Measurements from ENCODE around the gene GOLPH3. TPM values are rescaled to one million over a fixed set of nuclear protein-coding genes. Genes with fewer than 3 reads are reported as not detected.

The GOLPH3 gene
- polyA plus RNA-seq, 1 donor (not counting 4 experiments of a cell fraction or from before 2014, with no cell fraction given), result 42.0 TPM

DNA sequence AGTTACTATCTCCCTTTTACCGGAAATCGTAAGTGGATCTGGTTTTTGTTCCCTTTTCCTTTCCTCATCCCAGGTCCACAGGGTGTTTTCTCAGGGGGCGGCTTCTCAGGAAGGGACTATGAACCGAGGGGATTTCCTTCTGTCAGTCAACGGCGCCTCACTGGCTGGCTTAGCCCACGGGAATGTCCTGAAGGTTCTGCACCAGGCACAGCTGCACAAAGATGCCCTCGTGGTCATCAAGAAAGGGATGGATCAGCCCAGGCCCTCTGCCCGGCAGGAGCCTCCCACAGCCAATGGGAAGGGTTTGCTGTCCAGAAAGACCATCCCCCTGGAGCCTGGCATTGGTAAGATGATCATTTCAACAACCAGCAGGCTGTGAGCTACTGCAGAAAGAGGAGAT is 75.8 kb downstream of the GOLPH3 start:
- dilution Hi-C loops (cut with MboI; ENCODE audit: extremely low pct_ligation_motif_present, low sequenced_read_pairs), result no loop called here
- Histone ChIP-seq H3K36me3 (ENCODE audit: control insufficient read depth in 2 of 2, extremely low read depth in 1 of 2, insufficient read depth in 2 of 2, low read length in 2 of 2) (peaks cover 13 to 20% of the 10 kb centered on the region in 2 experiments), H3K79me2 (ENCODE audit: control insufficient read depth, insufficient read depth, low read length) (no peaks in the 10 kb centered on the region), H3K9me3 (ENCODE audit: control insufficient read depth, low read depth, low read length) (no peaks in the 10 kb centered on the region), H4K20me1 (ENCODE audit: control insufficient read depth, extremely low read depth, insufficient read depth, low read length) (no peaks in the 10 kb centered on the region), H3K4me3 (ENCODE audit: control insufficient read depth in 2 of 3, extremely low read depth in 1 of 3, insufficient read depth in 2 of 3, low read depth in 1 of 3, low read length in 3 of 3) (no peak overlapping the region), H3K9ac (ENCODE audit: control insufficient read depth, extremely low read depth, insufficient read depth, low read length) (no peak overlapping the region), H3K4me1 (ENCODE audit: control insufficient read depth, extremely low read depth, insufficient read depth, low read length) (no peaks in the 10 kb centered on the region), H2AFZ (ENCODE audit: control insufficient read depth, low read length) (no peak overlapping the region), H3K27ac (ENCODE audit: control insufficient read depth, insufficient read depth, low read length) (no peak overlapping the region), H3K4me2 (ENCODE audit: control insufficient read depth, extremely low read depth, insufficient read depth, low read depth, low read length) (no peak overlapping the region), H3K9me1 (ENCODE audit: control insufficient read depth, extremely low read depth, insufficient read depth, low read length) (no peaks in the 10 kb centered on the region), H3K27me3 (ENCODE audit: control insufficient read depth, extremely low read depth, insufficient read depth, low read length) (no peaks in the 10 kb centered on the region)
- no peak for FAIRE-seq
- no peak for DNase-seq (ENCODE audit: low read depth, low spot score)
- TF ChIP-seq, protein P1, sequence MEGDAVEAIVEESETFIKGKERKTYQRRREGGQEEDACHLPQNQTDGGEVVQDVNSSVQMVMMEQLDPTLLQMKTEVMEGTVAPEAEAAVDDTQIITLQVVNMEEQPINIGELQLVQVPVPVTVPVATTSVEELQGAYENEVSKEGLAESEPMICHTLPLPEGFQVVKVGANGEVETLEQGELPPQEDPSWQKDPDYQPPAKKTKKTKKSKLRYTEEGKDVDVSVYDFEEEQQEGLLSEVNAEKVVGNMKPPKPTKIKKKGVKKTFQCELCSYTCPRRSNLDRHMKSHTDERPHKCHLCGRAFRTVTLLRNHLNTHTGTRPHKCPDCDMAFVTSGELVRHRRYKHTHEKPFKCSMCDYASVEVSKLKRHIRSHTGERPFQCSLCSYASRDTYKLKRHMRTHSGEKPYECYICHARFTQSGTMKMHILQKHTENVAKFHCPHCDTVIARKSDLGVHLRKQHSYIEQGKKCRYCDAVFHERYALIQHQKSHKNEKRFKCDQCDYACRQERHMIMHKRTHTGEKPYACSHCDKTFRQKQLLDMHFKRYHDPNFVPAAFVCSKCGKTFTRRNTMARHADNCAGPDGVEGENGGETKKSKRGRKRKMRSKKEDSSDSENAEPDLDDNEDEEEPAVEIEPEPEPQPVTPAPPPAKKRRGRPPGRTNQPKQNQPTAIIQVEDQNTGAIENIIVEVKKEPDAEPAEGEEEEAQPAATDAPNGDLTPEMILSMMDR (optimal IDR thresholded peaks at IDR 0.05 in 1 of 3, IDR thresholded peaks at IDR 0.05 in 1 of 3, conservative IDR thresholded peaks at IDR 0.05 in 1 of 3; ENCODE audit: extremely low read depth in 1 of 3, insufficient read depth in 2 of 3, low read length in 3 of 3), result no peak
- TF ChIP-seq EZH2 (IDR thresholded peaks at IDR 0.05; ENCODE audit: low read length), result no peak

DNA sequence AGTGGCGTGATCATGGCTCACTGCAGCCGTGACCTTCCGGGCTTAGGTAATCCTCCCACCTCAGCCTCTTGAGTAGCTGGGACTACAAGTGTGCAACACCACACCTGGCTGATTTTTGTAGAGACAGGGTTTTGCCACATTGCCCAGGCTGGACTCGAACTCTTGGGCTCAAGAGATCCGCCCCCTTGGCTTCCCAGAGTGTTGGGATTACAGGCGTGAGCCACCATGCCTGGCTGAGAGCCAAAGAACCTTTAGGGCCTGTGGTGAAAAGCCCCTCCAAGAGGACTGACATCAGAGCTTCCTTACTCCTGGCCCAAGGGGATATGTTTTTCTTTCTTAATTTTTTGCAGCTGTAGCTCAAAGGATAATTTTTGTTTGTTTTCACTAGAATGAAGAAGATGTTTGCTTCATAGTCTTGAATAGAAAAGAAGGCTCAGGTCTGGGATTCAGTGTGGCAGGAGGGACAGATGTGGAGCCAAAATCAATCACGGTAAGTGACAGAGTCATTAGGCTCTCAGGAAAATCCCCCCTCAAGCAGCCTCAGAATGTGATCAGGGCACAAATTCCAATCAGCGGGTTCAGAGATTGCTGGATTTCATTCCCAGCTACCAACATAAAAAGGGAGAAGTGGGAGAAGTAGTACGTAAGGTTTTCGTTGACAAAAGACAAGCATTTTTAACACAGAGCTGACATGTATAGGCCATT is 77.1 kb downstream of the GOLPH3 start:
- Histone ChIP-seq H3K4me2 (ENCODE audit: control insufficient read depth, extremely low read depth, insufficient read depth, low read depth, low read length) (no peak overlapping the region), H3K36me3 (ENCODE audit: control insufficient read depth in 2 of 2, extremely low read depth in 1 of 2, insufficient read depth in 2 of 2, low read length in 2 of 2) (peaks cover 12 to 19% of the 10 kb centered on the region in 2 experiments), H3K9ac (ENCODE audit: control insufficient read depth, extremely low read depth, insufficient read depth, low read length) (no peak overlapping the region), H3K79me2 (ENCODE audit: control insufficient read depth, insufficient read depth, low read length) (no peaks in the 10 kb centered on the region), H3K4me1 (ENCODE audit: control insufficient read depth, extremely low read depth, insufficient read depth, low read length) (no peaks in the 10 kb centered on the region), H3K27ac (ENCODE audit: control insufficient read depth, insufficient read depth, low read length) (no peak overlapping the region), H3K9me1 (ENCODE audit: control insufficient read depth, extremely low read depth, insufficient read depth, low read length) (no peaks in the 10 kb centered on the region), H4K20me1 (ENCODE audit: control insufficient read depth, extremely low read depth, insufficient read depth, low read length) (no peaks in the 10 kb centered on the region), H3K4me3 (ENCODE audit: control insufficient read depth in 2 of 3, extremely low read depth in 1 of 3, insufficient read depth in 2 of 3, low read depth in 1 of 3, low read length in 3 of 3) (no peak overlapping the region), H3K27me3 (ENCODE audit: control insufficient read depth, extremely low read depth, insufficient read depth, low read length) (no peaks in the 10 kb centered on the region), H2AFZ (ENCODE audit: control insufficient read depth, low read length) (no peak overlapping the region), H3K9me3 (ENCODE audit: control insufficient read depth, low read depth, low read length) (no peaks in the 10 kb centered on the region)
- no peak for TF ChIP-seq EZH2 (IDR thresholded peaks at IDR 0.05; ENCODE audit: low read length)
- TF ChIP-seq, protein P1 (optimal IDR thresholded peaks at IDR 0.05 in 1 of 3, IDR thresholded peaks at IDR 0.05 in 1 of 3, conservative IDR thresholded peaks at IDR 0.05 in 1 of 3; ENCODE audit: extremely low read depth in 1 of 3, insufficient read depth in 2 of 3, low read length in 3 of 3), result no peak
- FAIRE-seq, result no peak
- dilution Hi-C loops (cut with MboI; ENCODE audit: extremely low pct_ligation_motif_present, low sequenced_read_pairs), result no loop called here
- no peak for DNase-seq (ENCODE audit: low read depth, low spot score)
